GM23338 (cell line): ENCODE measurements around the gene CTNNA3. TPM values are rescaled to one million over a fixed set of nuclear protein-coding genes. Genes with fewer than 3 reads are reported as not detected.

ENCODE experiments used
- ATAC-seq: fragments of 200-7000 bp; cut with Tn5 transposase; 3 replicates; pipeline ENCODE4 v1.9.1; 2020
- DNase-seq: peaks from one replicate; pipeline ENCODE4 v3.0.0-alpha.2; 2015; ENCODE audit warnings: low spot score
- H2AFZ ChIP-seq: fragments of 200-600 bp; sonication (generic); 2 replicates; pipeline ENCODE4 v1.8.0; 2016; ENCODE audit warnings: antibody characterized with exemption, mild to moderate bottlenecking, moderate library complexity
- H3F3A ChIP-seq: fragments of 200-600 bp; sonication (generic); replicated peaks from 2 replicates; pipeline ENCODE4 v1.8.0; 2017; ENCODE audit warnings: antibody characterized with exemption, mixed run types, low read depth
- H3K27ac ChIP-seq: fragments of 200-600 bp; sonication (generic); 2 replicates; pipeline ENCODE4 v1.6.1; 2016; ENCODE audit warnings: low read depth
- H3K27me3 ChIP-seq: fragments of 200-600 bp; sonication (generic); 2 replicates; pipeline ENCODE4 v1.8.0; 2016; ENCODE audit warnings: mild to moderate bottlenecking, mixed run types, moderate library complexity; ENCODE audit not compliant: insufficient read depth
- H3K36me3 ChIP-seq: fragments of 200-600 bp; sonication (generic); 2 replicates; pipeline ENCODE4 v1.8.0; 2016; ENCODE audit warnings: mild to moderate bottlenecking; ENCODE audit not compliant: insufficient read depth
- H3K4me1 ChIP-seq: fragments of 200-600 bp; sonication (generic); 2 replicates; pipeline ENCODE4 v1.8.0; 2016; ENCODE audit warnings: mild to moderate bottlenecking, moderate library complexity; ENCODE audit not compliant: insufficient read depth
- H3K4me2 ChIP-seq: fragments of 200-600 bp; sonication (generic); 2 replicates; pipeline ENCODE4 v1.7.1; 2017; ENCODE audit warnings: mixed run types
- H3K4me3 ChIP-seq: fragments of 200-600 bp; sonication (generic); 2 replicates; pipeline ENCODE4 v1.6.1; 2016; ENCODE audit warnings: mixed run types
- H3K79me2 ChIP-seq: fragments of 200-600 bp; sonication (generic); replicated peaks from 2 replicates; pipeline ENCODE4 v1.8.0; 2017; ENCODE audit warnings: mild to moderate bottlenecking; ENCODE audit not compliant: insufficient read depth
- H3K9me2 ChIP-seq: fragments of 200-600 bp; sonication (generic); 2 replicates; pipeline ENCODE4 v1.8.0; 2017; ENCODE audit not compliant: insufficient read depth
- H4K20me1 ChIP-seq: fragments of 200-600 bp; sonication (generic); replicated peaks from 2 replicates; pipeline ENCODE4 v1.8.0; 2017; ENCODE audit warnings: mild to moderate bottlenecking; ENCODE audit not compliant: insufficient read depth
- H3K27ac Mint-ChIP-seq: 2 replicates; pipeline ENCODE4 v1.8.0; 2020; ENCODE audit warnings: inconsistent platforms, mild to moderate bottlenecking, moderate library complexity, mixed read lengths
- H3K27me3 Mint-ChIP-seq: 3 replicates; pipeline ENCODE4 v1.8.0; 2022; ENCODE audit warnings: low read depth, mild to moderate bottlenecking, moderate library complexity, mixed read lengths, inconsistent platforms; ENCODE audit not compliant: insufficient read depth, poor library complexity
- H3K36me3 Mint-ChIP-seq: 3 replicates; pipeline ENCODE4 v1.8.0; 2021; ENCODE audit warnings: low read depth, mild to moderate bottlenecking, inconsistent platforms, moderate library complexity, mixed read lengths
- H3K4me1 Mint-ChIP-seq: 3 replicates; pipeline ENCODE4 v1.8.0; 2020; ENCODE audit warnings: mild to moderate bottlenecking, inconsistent platforms, mixed read lengths
- H3K4me3 Mint-ChIP-seq: 3 replicates; pipeline ENCODE4 v1.8.0; 2021; ENCODE audit warnings: moderate library complexity, mild to moderate bottlenecking, inconsistent platforms, mixed read lengths
- H3K9me3 Mint-ChIP-seq: 3 replicates; pipeline ENCODE4 v1.8.0; 2020; ENCODE audit warnings: moderate library complexity, mild to moderate bottlenecking, inconsistent platforms, mixed read lengths
- CREB1 ChIP-seq: fragments of 250-450 bp; sonication (Bioruptor Pico); IDR thresholded peaks from 2 replicates; pipeline ENCODE4 v1.5.0; 2020; ENCODE audit warnings: low read depth, mild to moderate bottlenecking, moderate library complexity
- EZH2 ChIP-seq: fragments of 200-600 bp; sonication (generic); IDR thresholded peaks from one replicate; pipeline ENCODE4 v1.8.0; 2017; ENCODE audit warnings: antibody characterized with exemption, mild to moderate bottlenecking, low read depth; ENCODE audit not compliant: unreplicated experiment
- EZH2phosphoT487 ChIP-seq: fragments of 200-600 bp; sonication (generic); IDR thresholded peaks from one replicate; pipeline ENCODE4 v1.8.1; 2018; ENCODE audit warnings: antibody characterized with exemption; ENCODE audit not compliant: unreplicated experiment
- JUNB ChIP-seq: IDR thresholded peaks from one replicate; pipeline ENCODE4 v1.6.1; 2016; ENCODE audit warnings: antibody characterized with exemption; ENCODE audit not compliant: unreplicated experiment
- NANOG ChIP-seq: IDR thresholded peaks from 2 replicates; pipeline ENCODE4 v1.6.1; 2016; ENCODE audit warnings: antibody characterized with exemption, borderline replicate concordance
- POLR2AphosphoS5 ChIP-seq: IDR thresholded peaks from 2 replicates; pipeline ENCODE4 v1.6.1; 2016; ENCODE audit warnings: antibody characterized with exemption, low read depth
- STAT1 ChIP-seq: IDR thresholded peaks from one replicate; pipeline ENCODE4 v1.6.1; 2016; ENCODE audit warnings: antibody characterized with exemption; ENCODE audit not compliant: unreplicated experiment
- ZNF114 ChIP-seq: fragments of 250-450 bp; sonication (Bioruptor Pico); IDR thresholded peaks from 2 replicates; pipeline ENCODE4 v1.5.0; 2020; ENCODE audit warnings: mild to moderate bottlenecking, moderate library complexity
- ZNF331 ChIP-seq: fragments of 250-450 bp; sonication (Bioruptor Pico); IDR thresholded peaks from 2 replicates; pipeline ENCODE4 v1.5.0; 2020; ENCODE audit warnings: low read depth, mild to moderate bottlenecking, moderate library complexity
- polyA plus RNA-seq: library from polyadenylated mRNA; unstranded; fragments of >200 nt; fragmentation: Nextera tagmentation; extraction: Ambion mirVana; gene quantifications from 2 replicates; pipeline ENCODE4 v1.2.1, GENCODE V29; 2016
- total RNA-seq: library from RNA; depleted of rRNA; stranded (reverse); fragments of >200 nt; shearing (Covaris generic); gene quantifications from 2 replicates; pipeline ENCODE4 v1.2.3, GENCODE V29; 2014
- TF ChIP-seq, protein P1 (sequence below): IDR thresholded peaks from one replicate; pipeline ENCODE4 v1.6.1; 2018; ENCODE audit warnings: antibody characterized with exemption; ENCODE audit not compliant: unreplicated experiment
- TF ChIP-seq, protein P2 (sequence below): IDR thresholded peaks from 2 replicates; pipeline ENCODE4 v1.6.1; 2016; ENCODE audit warnings: antibody characterized with exemption
- TF ChIP-seq, protein P3 (sequence below), 2 experiments: fragments of 200-600 bp in 1 of 2; sonication (generic) in 1 of 2; conservative IDR thresholded peaks; 2 replicates each; pipeline versions ENCODE4 v1.5.1 to v1.6.1; 2016 to 2017; ENCODE audit warnings: antibody characterized with exemption in 2 of 2, low read depth in 2 of 2, mild to moderate bottlenecking in 2 of 2, moderate library complexity in 1 of 2
- TF ChIP-seq, protein P4 (sequence below): fragments of 250-450 bp; sonication (Bioruptor Pico); IDR thresholded peaks from 2 replicates; pipeline ENCODE4 v1.5.0; 2020; ENCODE audit warnings: mild to moderate bottlenecking, moderate library complexity

Gene CTNNA3
- total and polyA plus RNA-seq, 2 experiments from 2014 or later: 0.71 to 3.3 TPM

DNA sequence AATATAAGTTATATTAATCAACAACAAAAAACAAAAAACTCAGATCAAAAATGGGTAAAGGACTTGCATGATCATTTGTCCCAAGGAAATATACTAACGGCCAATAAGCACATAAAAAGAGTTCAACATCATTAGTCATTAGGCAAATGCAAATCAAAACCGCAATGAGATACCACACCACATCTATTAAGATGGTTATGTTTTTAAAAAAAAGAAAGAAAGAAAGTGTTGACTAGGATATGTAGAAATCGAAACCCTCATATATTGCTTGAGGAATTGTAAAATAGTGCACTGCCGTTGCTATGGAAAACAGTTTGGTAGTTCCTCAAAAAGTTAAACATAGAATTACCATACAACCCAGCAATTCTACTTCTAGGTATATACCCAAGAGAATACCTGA lies 39.4 kb upstream of the CTNNA3 start:
- Histone ChIP-seq H2AFZ (no peak overlapping the region), H3K36me3 (no peaks in the 10 kb centered on the region; the same call in 1 of the 2 replicates), H3K9me2 (no peaks in the 10 kb centered on the region), H3K27me3 (no peaks in the 10 kb centered on the region), H3K27ac (no peak overlapping the region), H3K79me2 (no peaks in the 10 kb centered on the region), H3K4me1 (no peaks in the 10 kb centered on the region), H3K4me2 (no peak overlapping the region), H4K20me1 (no peaks in the 10 kb centered on the region), H3K4me3 (no peak overlapping the region), H3F3A (no peaks in the 10 kb centered on the region)
- H3K4me3 Mint-ChIP-seq: no peak overlapping the region
- H3K27ac Mint-ChIP-seq: no peak overlapping the region
- DNase-seq (no peak), ATAC-seq (no peak)
- H3K4me1 Mint-ChIP-seq: no peaks in the 10 kb centered on the region
- peaks cover 6% of the 10 kb centered on the region; the same call in 2 of the 3 replicates for H3K9me3 Mint-ChIP-seq
- peaks cover 3% of the 10 kb centered on the region for H3K27me3 Mint-ChIP-seq
- H3K36me3 Mint-ChIP-seq: no peaks in the 10 kb centered on the region
- no peak for TF ChIP-seq CREB1
- TF ChIP-seq, protein P1, sequence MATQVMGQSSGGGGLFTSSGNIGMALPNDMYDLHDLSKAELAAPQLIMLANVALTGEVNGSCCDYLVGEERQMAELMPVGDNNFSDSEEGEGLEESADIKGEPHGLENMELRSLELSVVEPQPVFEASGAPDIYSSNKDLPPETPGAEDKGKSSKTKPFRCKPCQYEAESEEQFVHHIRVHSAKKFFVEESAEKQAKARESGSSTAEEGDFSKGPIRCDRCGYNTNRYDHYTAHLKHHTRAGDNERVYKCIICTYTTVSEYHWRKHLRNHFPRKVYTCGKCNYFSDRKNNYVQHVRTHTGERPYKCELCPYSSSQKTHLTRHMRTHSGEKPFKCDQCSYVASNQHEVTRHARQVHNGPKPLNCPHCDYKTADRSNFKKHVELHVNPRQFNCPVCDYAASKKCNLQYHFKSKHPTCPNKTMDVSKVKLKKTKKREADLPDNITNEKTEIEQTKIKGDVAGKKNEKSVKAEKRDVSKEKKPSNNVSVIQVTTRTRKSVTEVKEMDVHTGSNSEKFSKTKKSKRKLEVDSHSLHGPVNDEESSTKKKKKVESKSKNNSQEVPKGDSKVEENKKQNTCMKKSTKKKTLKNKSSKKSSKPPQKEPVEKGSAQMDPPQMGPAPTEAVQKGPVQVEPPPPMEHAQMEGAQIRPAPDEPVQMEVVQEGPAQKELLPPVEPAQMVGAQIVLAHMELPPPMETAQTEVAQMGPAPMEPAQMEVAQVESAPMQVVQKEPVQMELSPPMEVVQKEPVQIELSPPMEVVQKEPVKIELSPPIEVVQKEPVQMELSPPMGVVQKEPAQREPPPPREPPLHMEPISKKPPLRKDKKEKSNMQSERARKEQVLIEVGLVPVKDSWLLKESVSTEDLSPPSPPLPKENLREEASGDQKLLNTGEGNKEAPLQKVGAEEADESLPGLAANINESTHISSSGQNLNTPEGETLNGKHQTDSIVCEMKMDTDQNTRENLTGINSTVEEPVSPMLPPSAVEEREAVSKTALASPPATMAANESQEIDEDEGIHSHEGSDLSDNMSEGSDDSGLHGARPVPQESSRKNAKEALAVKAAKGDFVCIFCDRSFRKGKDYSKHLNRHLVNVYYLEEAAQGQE: no peak
- TF ChIP-seq, protein P2, sequence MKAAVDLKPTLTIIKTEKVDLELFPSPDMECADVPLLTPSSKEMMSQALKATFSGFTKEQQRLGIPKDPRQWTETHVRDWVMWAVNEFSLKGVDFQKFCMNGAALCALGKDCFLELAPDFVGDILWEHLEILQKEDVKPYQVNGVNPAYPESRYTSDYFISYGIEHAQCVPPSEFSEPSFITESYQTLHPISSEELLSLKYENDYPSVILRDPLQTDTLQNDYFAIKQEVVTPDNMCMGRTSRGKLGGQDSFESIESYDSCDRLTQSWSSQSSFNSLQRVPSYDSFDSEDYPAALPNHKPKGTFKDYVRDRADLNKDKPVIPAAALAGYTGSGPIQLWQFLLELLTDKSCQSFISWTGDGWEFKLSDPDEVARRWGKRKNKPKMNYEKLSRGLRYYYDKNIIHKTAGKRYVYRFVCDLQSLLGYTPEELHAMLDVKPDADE: no peak
- TF ChIP-seq ZNF331 (CRISPR knock-in tag): no peak
- TF ChIP-seq, protein P3, sequence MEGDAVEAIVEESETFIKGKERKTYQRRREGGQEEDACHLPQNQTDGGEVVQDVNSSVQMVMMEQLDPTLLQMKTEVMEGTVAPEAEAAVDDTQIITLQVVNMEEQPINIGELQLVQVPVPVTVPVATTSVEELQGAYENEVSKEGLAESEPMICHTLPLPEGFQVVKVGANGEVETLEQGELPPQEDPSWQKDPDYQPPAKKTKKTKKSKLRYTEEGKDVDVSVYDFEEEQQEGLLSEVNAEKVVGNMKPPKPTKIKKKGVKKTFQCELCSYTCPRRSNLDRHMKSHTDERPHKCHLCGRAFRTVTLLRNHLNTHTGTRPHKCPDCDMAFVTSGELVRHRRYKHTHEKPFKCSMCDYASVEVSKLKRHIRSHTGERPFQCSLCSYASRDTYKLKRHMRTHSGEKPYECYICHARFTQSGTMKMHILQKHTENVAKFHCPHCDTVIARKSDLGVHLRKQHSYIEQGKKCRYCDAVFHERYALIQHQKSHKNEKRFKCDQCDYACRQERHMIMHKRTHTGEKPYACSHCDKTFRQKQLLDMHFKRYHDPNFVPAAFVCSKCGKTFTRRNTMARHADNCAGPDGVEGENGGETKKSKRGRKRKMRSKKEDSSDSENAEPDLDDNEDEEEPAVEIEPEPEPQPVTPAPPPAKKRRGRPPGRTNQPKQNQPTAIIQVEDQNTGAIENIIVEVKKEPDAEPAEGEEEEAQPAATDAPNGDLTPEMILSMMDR (conservative IDR thresholded peaks at IDR 0.05; ENCODE audit: low read depth in 2 of 2): no peak
- no peak for TF ChIP-seq STAT1
- TF ChIP-seq ZNF114: no peak
- no peak for TF ChIP-seq EZH2
- no peak for TF ChIP-seq EZH2phosphoT487
- TF ChIP-seq, protein P4, sequence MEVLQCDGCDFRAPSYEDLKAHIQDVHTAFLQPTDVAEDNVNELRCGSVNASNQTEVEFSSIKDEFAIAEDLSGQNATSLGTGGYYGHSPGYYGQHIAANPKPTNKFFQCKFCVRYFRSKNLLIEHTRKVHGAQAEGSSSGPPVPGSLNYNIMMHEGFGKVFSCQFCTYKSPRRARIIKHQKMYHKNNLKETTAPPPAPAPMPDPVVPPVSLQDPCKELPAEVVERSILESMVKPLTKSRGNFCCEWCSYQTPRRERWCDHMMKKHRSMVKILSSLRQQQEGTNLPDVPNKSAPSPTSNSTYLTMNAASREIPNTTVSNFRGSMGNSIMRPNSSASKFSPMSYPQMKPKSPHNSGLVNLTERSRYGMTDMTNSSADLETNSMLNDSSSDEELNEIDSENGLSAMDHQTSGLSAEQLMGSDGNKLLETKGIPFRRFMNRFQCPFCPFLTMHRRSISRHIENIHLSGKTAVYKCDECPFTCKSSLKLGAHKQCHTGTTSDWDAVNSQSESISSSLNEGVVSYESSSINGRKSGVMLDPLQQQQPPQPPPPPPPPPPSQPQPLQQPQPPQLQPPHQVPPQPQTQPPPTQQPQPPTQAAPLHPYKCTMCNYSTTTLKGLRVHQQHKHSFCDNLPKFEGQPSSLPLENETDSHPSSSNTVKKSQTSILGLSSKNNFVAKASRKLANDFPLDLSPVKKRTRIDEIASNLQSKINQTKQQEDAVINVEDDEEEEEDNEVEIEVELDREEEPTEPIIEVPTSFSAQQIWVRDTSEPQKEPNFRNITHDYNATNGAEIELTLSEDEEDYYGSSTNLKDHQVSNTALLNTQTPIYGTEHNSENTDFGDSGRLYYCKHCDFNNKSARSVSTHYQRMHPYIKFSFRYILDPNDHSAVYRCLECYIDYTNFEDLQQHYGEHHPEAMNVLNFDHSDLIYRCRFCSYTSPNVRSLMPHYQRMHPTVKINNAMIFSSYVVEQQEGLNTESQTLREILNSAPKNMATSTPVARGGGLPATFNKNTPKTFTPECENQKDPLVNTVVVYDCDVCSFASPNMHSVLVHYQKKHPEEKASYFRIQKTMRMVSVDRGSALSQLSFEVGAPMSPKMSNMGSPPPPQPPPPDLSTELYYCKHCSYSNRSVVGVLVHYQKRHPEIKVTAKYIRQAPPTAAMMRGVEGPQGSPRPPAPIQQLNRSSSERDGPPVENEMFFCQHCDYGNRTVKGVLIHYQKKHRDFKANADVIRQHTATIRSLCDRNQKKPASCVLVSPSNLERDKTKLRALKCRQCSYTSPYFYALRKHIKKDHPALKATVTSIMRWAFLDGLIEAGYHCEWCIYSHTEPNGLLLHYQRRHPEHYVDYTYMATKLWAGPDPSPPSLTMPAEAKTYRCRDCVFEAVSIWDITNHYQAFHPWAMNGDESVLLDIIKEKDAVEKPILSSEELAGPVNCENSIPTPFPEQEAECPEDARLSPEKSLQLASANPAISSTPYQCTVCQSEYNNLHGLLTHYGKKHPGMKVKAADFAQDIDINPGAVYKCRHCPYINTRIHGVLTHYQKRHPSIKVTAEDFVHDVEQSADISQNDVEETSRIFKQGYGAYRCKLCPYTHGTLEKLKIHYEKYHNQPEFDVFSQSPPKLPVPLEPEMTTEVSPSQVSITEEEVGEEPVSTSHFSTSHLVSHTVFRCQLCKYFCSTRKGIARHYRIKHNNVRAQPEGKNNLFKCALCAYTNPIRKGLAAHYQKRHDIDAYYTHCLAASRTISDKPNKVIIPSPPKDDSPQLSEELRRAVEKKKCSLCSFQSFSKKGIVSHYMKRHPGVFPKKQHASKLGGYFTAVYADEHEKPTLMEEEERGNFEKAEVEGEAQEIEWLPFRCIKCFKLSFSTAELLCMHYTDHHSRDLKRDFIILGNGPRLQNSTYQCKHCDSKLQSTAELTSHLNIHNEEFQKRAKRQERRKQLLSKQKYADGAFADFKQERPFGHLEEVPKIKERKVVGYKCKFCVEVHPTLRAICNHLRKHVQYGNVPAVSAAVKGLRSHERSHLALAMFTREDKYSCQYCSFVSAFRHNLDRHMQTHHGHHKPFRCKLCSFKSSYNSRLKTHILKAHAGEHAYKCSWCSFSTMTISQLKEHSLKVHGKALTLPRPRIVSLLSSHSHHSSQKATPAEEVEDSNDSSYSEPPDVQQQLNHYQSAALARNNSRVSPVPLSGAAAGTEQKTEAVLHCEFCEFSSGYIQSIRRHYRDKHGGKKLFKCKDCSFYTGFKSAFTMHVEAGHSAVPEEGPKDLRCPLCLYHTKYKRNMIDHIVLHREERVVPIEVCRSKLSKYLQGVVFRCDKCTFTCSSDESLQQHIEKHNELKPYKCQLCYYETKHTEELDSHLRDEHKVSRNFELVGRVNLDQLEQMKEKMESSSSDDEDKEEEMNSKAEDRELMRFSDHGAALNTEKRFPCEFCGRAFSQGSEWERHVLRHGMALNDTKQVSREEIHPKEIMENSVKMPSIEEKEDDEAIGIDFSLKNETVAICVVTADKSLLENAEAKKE: no peak
- no peak for TF ChIP-seq JUNB
- no peak for TF ChIP-seq POLR2AphosphoS5
- TF ChIP-seq NANOG: no peak
